ENCODE results near the gene LAMTOR3.

Gene LAMTOR3, protein sequence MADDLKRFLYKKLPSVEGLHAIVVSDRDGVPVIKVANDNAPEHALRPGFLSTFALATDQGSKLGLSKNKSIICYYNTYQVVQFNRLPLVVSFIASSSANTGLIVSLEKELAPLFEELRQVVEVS

DNA sequence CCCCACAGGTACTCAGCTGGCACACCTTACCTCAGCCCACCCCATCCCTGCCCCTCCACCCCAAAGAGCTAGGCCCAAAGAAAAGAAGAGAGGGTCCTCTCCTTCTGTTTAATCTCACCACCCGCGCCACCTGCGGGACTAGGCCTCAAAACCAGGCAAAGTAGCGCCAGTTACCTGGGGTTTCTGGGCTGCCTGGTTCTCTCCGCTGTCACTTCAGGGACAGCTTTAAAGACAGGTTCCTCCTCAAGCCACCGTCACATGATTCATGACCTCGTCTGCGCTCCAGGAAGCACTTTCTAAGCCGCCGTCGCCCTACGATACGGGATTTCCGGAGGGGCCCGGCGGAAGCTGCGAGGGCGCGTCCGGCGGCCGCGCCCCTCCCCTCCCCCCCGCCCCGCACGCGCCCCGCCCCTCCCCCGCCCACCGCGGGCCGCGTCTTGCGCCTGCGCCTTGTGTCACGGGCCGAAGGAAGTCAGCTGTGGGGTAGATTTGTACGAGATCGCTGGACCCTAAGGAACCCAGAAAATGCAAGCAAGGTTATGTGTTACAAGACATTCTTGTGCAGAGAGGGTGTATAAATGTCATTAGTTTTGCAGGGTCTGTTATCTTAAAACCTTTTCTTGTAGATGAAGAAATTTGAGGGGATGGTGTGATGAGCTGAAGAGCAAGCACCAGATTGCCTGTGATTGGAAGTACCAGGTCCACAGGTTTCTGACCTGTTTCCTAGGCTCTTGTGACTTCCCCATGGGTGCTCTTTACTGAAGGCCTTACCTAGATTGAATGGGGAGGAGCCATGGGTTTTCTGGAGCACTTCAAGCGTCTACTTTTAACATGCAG, at the start of gene LAMTOR3:
TSS of gene LAMTOR3 (minus strand) at position 267 of the 837 bp plus-strand sequence. CDS start 464 bp downstream, outside the sequence.
- H3K4me1 ChIP-seq (ENCODE audit: control insufficient read depth, insufficient read depth, low read length): no peaks in the 10 kb centered on the region
- H3K27me3 ChIP-seq (ENCODE audit: control insufficient read depth, insufficient read depth, low read length): no peaks in the 10 kb centered on the region
- peak within 1 kb of the TSS; percentile 88 for H3K4me3 ChIP-seq (ENCODE audit: low read depth, low read length)

DNA sequence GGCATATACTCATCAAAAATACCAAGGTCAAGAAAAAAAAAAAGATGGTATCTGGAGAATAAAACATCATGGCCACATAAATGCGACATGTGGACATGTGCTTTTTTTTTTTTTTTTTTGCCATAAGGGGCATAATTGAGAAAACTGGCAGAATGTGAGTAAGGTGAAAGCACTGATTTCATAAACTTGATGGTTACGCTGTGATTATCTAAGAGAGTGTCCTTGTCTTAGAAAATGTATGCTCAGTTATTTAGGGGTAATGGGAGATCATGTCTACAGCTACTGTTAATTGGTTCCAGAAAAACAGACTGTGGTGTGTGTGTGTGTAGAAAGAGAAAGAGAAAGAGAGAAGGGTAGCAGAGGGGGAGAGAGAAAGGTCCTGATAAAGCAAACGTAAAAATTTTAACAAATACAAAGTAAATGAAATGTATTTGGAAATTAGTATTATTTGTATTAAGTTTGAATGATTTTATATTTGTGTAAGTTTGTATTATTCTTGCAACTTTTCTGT, 44.1 kb upstream of the LAMTOR3 start:
- no peak overlapping the region for H3K4me3 ChIP-seq (ENCODE audit: low read depth, low read length)
- no peaks in the 10 kb centered on the region for H3K36me3 ChIP-seq (ENCODE audit: control insufficient read depth, insufficient read depth, low read length)
- H3K27me3 ChIP-seq (ENCODE audit: control insufficient read depth, insufficient read depth, low read length): no peaks in the 10 kb centered on the region
- no peak overlapping the region for H3K9ac ChIP-seq (ENCODE audit: low read depth, low read length)
- H3K9me3 ChIP-seq (ENCODE audit: control insufficient read depth, insufficient read depth, low read length): no peaks in the 10 kb centered on the region
- H3K4me1 ChIP-seq (ENCODE audit: control insufficient read depth, insufficient read depth, low read length): no peaks in the 10 kb centered on the region

More for the DNA sequence above, at the start of gene LAMTOR3:
- Histone ChIP-seq H3K9ac (ENCODE audit: low read depth, low read length) (peak within 1 kb of the TSS; percentile 86), H3K36me3 (ENCODE audit: control insufficient read depth, insufficient read depth, low read length) (no peaks in the 10 kb centered on the region), H3K9me3 (ENCODE audit: control insufficient read depth, insufficient read depth, low read length) (no peaks in the 10 kb centered on the region)

DNA sequence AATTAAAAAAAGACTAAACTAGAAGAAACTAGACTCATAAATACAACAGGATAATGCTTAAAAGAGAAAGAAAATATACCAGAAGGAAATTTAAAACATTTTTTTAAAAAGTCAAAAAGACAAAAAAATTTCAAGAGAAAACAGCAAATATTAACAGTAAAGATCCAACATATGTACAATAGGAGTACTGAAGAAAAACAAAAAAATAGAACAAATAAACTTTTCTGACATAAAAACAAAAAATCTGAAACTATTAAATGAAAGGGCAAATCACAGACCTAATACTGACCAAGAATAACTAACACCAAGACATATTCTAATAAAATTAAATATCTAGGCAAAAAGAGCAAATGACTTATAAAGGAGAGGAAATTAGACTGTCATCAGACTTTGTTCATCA, 40.7 kb upstream of the LAMTOR3 start:
- H3K4me3 ChIP-seq (ENCODE audit: low read depth, low read length): no peak overlapping the region
- H3K36me3 ChIP-seq (ENCODE audit: control insufficient read depth, insufficient read depth, low read length): no peaks in the 10 kb centered on the region
- no peaks in the 10 kb centered on the region for H3K9me3 ChIP-seq (ENCODE audit: control insufficient read depth, insufficient read depth, low read length)
- no peaks in the 10 kb centered on the region for H3K27me3 ChIP-seq (ENCODE audit: control insufficient read depth, insufficient read depth, low read length)
- H3K4me1 ChIP-seq (ENCODE audit: control insufficient read depth, insufficient read depth, low read length): no peaks in the 10 kb centered on the region
- H3K9ac ChIP-seq (ENCODE audit: low read depth, low read length): no peak overlapping the region

DNA sequence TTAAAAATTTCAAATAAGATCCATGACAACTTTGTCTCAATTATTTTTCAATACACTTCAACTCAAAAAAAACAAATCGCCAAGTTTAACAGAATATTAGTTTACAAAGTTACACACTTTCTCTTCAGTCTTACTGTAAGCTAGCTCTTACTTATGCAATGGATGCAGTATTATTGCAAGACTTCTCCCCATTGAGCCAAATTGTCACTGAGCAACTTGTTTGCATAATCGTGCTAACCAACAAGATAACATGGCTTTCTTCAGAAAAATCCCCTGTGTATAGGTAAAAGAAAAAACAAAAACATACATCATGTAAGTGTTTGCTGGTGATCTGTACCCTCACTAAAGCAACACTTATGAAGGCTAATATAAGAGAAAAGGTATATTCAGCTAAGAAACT, 33.3 kb upstream of the LAMTOR3 start:
- Histone ChIP-seq H3K9ac (ENCODE audit: low read depth, low read length) (no peak overlapping the region), H3K4me3 (ENCODE audit: low read depth, low read length) (no peak overlapping the region), H3K4me1 (ENCODE audit: control insufficient read depth, insufficient read depth, low read length) (no peaks in the 10 kb centered on the region), H3K36me3 (ENCODE audit: control insufficient read depth, insufficient read depth, low read length) (no peaks in the 10 kb centered on the region), H3K9me3 (ENCODE audit: control insufficient read depth, insufficient read depth, low read length) (no peaks in the 10 kb centered on the region), H3K27me3 (ENCODE audit: control insufficient read depth, insufficient read depth, low read length) (no peaks in the 10 kb centered on the region)

DNA sequence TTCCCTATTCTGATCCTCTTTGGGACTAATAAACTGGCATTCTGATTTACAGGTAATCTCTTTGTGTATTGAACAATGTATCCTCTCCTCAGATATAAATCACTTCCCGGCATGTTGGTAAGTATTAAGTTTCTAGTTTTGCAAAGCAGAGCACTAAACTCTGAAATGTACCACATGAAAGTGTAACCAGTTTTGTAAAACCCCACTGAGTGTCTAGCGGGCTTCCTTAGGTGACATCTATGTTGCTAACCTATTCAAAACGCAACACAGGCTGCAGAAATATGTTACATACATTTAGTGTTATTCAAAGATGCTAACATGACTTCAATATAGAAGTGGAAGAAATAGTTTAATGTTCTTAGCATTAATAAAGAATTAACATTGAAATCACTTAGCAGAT, 26.9 kb upstream of the LAMTOR3 start:
- Histone ChIP-seq H3K36me3 (ENCODE audit: control insufficient read depth, insufficient read depth, low read length) (no peaks in the 10 kb centered on the region), H3K4me3 (ENCODE audit: low read depth, low read length) (no peak overlapping the region), H3K9ac (ENCODE audit: low read depth, low read length) (no peak overlapping the region), H3K27me3 (ENCODE audit: control insufficient read depth, insufficient read depth, low read length) (no peaks in the 10 kb centered on the region), H3K9me3 (ENCODE audit: control insufficient read depth, insufficient read depth, low read length) (no peaks in the 10 kb centered on the region), H3K4me1 (ENCODE audit: control insufficient read depth, insufficient read depth, low read length) (no peaks in the 10 kb centered on the region)

DNA sequence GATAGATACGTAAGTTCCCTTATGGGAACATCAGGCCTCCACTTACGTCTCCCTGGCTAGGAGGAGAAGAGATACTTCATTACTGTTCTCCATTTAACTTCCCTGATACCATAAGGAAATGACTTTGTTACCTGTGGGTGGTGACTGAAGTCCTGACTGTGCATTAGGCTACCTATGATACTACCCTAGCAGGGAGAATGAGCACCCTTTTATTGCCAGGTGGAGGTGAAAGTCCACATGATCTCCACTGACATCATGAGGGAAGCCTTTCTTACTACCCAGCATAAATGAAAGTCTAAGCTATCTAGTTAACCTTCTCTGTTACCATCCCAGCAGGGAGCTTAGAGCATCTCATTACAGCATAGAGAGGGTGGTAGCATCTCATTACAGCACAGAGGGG, 24.4 kb upstream of the LAMTOR3 start:
- no peak overlapping the region for H3K4me3 ChIP-seq (ENCODE audit: low read depth, low read length)
- no peak overlapping the region for H3K9ac ChIP-seq (ENCODE audit: low read depth, low read length)
- no peaks in the 10 kb centered on the region for H3K9me3 ChIP-seq (ENCODE audit: control insufficient read depth, insufficient read depth, low read length)
- H3K4me1 ChIP-seq (ENCODE audit: control insufficient read depth, insufficient read depth, low read length): no peaks in the 10 kb centered on the region
- no peaks in the 10 kb centered on the region for H3K27me3 ChIP-seq (ENCODE audit: control insufficient read depth, insufficient read depth, low read length)
- no peaks in the 10 kb centered on the region for H3K36me3 ChIP-seq (ENCODE audit: control insufficient read depth, insufficient read depth, low read length)

DNA sequence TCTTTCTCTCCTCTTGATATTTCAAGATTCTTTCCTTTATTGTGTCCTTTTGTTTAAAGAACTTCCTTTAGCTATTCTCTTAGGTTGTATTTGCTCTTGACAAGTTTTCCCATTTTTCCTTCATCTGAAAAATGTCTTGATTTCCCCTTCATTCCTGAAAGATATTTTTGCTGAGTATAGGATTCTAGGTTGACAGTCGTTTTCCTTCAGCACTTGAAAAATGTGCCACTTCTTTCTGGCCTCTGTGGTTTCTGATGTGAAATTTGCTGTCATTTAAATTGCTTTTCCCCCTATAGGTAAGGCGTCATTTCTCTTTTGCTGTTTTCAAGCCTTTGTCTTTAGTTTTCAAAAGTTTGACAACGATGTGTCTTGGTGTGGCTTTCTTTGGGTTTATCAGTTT, 23.3 kb upstream of the LAMTOR3 start:
- no peaks in the 10 kb centered on the region for H3K27me3 ChIP-seq (ENCODE audit: control insufficient read depth, insufficient read depth, low read length)
- no peaks in the 10 kb centered on the region for H3K9me3 ChIP-seq (ENCODE audit: control insufficient read depth, insufficient read depth, low read length)
- H3K4me1 ChIP-seq (ENCODE audit: control insufficient read depth, insufficient read depth, low read length): no peaks in the 10 kb centered on the region
- H3K4me3 ChIP-seq (ENCODE audit: low read depth, low read length): no peak overlapping the region
- H3K9ac ChIP-seq (ENCODE audit: low read depth, low read length): no peak overlapping the region
- no peaks in the 10 kb centered on the region for H3K36me3 ChIP-seq (ENCODE audit: control insufficient read depth, insufficient read depth, low read length)

DNA sequence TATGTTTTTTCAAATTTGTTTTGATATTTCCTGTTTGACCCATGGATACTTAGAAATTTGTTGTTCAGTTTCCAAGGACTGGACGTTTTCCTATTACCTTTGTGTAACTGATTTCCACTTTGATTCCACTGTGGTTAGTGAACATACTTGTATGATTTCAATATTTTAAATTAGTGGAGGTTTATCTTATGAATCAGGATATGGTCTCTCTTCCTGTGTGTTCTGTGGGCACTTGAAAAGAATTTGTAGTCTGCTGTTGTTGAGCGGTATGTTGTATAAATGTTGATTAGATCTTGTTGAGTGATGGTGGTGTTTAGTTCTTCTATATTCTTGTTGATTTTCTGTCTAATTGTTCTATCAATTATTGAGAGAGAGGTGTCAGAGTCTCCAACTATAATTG, 21.2 kb upstream of the LAMTOR3 start:
- H3K4me3 ChIP-seq (ENCODE audit: low read depth, low read length): no peak overlapping the region
- H3K27me3 ChIP-seq (ENCODE audit: control insufficient read depth, insufficient read depth, low read length): no peaks in the 10 kb centered on the region
- H3K9ac ChIP-seq (ENCODE audit: low read depth, low read length): no peak overlapping the region
- H3K36me3 ChIP-seq (ENCODE audit: control insufficient read depth, insufficient read depth, low read length): no peaks in the 10 kb centered on the region
- H3K9me3 ChIP-seq (ENCODE audit: control insufficient read depth, insufficient read depth, low read length): no peaks in the 10 kb centered on the region
- no peaks in the 10 kb centered on the region for H3K4me1 ChIP-seq (ENCODE audit: control insufficient read depth, insufficient read depth, low read length)

DNA sequence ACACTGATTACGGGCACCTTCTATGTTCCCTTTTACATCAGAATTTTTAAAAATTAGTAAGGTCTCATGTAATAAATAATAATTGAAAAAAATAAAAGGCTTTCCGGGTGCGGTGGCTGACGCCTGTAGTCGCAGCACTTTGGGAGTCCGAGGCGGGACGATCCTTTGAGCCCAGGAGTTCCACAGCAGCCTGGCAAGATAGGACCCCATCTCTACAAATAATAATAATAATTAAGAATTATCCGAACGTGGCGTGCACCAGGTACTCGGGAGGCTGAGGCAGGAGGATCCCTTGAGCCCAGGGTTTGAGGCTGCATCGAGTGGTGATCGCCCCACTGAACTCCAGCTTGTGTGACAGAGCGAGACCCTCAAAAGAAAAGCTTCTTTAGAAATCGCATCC, 771 bp upstream of the LAMTOR3 start:
- peak overlapping the region; percentile 86 for H3K9ac ChIP-seq (ENCODE audit: low read depth, low read length)
- no peaks in the 10 kb centered on the region for H3K9me3 ChIP-seq (ENCODE audit: control insufficient read depth, insufficient read depth, low read length)
- no peaks in the 10 kb centered on the region for H3K36me3 ChIP-seq (ENCODE audit: control insufficient read depth, insufficient read depth, low read length)
- H3K4me3 ChIP-seq (ENCODE audit: low read depth, low read length): peak overlapping the region; percentile 82
- H3K4me1 ChIP-seq (ENCODE audit: control insufficient read depth, insufficient read depth, low read length): no peaks in the 10 kb centered on the region
- H3K27me3 ChIP-seq (ENCODE audit: control insufficient read depth, insufficient read depth, low read length): no peaks in the 10 kb centered on the region

DNA sequence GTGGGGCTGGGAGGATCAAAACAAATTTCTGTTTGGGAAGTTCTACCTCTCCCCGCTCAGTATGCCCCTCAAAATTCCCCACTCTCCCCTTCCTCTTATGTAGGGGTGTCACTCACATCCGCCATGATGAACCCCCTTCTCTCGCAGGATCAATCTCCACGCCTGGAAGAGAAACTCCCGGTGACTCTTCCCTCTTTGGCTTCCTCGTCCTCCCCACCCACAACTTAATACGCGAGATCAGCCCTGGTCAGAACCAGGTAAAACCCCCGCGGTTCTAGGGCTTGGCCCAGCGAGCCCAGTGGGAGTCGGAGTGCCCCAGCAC, 427 bp downstream of the LAMTOR3 start:
- peak overlapping the region; percentile 88 for H3K4me3 ChIP-seq (ENCODE audit: low read depth, low read length)
- H3K9ac ChIP-seq (ENCODE audit: low read depth, low read length): peak overlapping the region; percentile 80
- no peaks in the 10 kb centered on the region for H3K4me1 ChIP-seq (ENCODE audit: control insufficient read depth, insufficient read depth, low read length)
- no peaks in the 10 kb centered on the region for H3K27me3 ChIP-seq (ENCODE audit: control insufficient read depth, insufficient read depth, low read length)
- H3K36me3 ChIP-seq (ENCODE audit: control insufficient read depth, insufficient read depth, low read length): no peaks in the 10 kb centered on the region
- H3K9me3 ChIP-seq (ENCODE audit: control insufficient read depth, insufficient read depth, low read length): no peaks in the 10 kb centered on the region

DNA sequence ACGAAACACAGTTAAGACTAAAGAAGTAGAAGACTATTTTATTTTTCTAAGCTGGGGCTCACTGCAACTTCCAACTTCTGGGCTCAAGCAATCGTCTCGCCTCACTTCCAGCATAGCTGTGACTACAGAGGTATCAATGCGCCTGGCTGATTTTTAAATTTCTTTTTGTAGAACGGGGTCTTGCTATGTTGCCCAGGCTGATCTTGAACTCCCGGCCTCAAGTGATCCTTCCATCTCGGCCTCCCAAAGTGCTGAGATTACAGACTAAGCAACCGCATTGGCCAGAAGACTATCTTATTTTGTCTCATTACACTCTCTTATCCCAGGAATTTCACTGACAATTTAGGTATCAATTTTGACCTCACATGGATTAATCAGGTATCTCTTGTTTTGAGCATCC, 1.2 kb downstream of the LAMTOR3 start:
- Histone ChIP-seq H3K4me3 (ENCODE audit: low read depth, low read length) (peak overlapping the region; percentile 88), H3K9ac (ENCODE audit: low read depth, low read length) (no peak overlapping the region), H3K36me3 (ENCODE audit: control insufficient read depth, insufficient read depth, low read length) (no peaks in the 10 kb centered on the region), H3K27me3 (ENCODE audit: control insufficient read depth, insufficient read depth, low read length) (no peaks in the 10 kb centered on the region), H3K9me3 (ENCODE audit: control insufficient read depth, insufficient read depth, low read length) (no peaks in the 10 kb centered on the region), H3K4me1 (ENCODE audit: control insufficient read depth, insufficient read depth, low read length) (no peaks in the 10 kb centered on the region)

DNA sequence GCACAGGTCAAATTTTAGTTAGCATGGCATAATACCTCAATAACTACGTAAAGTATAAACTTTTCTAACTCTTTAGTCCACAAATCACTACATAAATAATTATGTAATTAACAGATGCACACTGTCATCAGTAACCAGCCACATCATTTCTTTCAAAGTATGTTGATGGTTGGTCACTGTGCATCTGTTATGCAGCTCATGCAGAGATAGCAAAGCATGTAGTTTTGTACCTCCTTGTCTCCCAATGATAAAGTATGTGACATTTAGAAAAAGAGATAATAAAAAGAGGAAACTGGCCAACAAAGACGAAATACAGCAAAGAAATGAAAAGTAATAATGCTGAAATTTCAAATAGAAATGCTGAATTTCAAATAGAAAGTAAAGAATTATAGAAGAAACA, 2.9 kb downstream of the LAMTOR3 start:
- Histone ChIP-seq H3K4me1 (ENCODE audit: control insufficient read depth, insufficient read depth, low read length) (no peaks in the 10 kb centered on the region), H3K4me3 (ENCODE audit: low read depth, low read length) (no peak overlapping the region), H3K27me3 (ENCODE audit: control insufficient read depth, insufficient read depth, low read length) (no peaks in the 10 kb centered on the region), H3K9me3 (ENCODE audit: control insufficient read depth, insufficient read depth, low read length) (no peaks in the 10 kb centered on the region), H3K36me3 (ENCODE audit: control insufficient read depth, insufficient read depth, low read length) (no peaks in the 10 kb centered on the region), H3K9ac (ENCODE audit: low read depth, low read length) (no peak overlapping the region)
